HG03175 (cell line): ENCODE data around the gene HTR3E.

Source experiments
- ATAC-seq: cut with Tn5 transposase; IDR thresholded peaks from one replicate; pipeline ENCODE4 v1.9.1; 2021; ENCODE audit warnings: mild to moderate bottlenecking, moderate library complexity; ENCODE audit not compliant: unreplicated experiment

The HTR3E gene

GRCh38 chr3:184154885-184155643 is 58.2 kb downstream of the HTR3E start, which contains the start of gene DVL3:
TSS of gene DVL3 (plus strand) at chr3:184155377. CDS start at chr3:184155636, 259 bp downstream.
- peak; percentile 73 for ATAC-seq

- peak; percentile 36 for ATAC-seq
Observed at GRCh38 chr3:184155644-184156521, 59.0 kb downstream of the HTR3E start.

- ATAC-seq = no peak
Observed at GRCh38 chr3:184156522-184156955, 59.7 kb downstream of the HTR3E start.
